Kidney (tissue), 14 donors: ENCODE data around the gene SLC18B1. TPM values are rescaled to one million over a fixed set of nuclear protein-coding genes. Genes with fewer than 3 reads are reported as not detected.

Experiments used
- DNase-seq, 5 donors: peaks; one replicate each; pipeline ENCODE4 v3.0.0-alpha.2; 2013 to 2020
- FAIRE-seq: peaks from 2 replicates; lab custom pipeline; 2012; peaks lifted over from hg19 to GRCh38; lab: Jason Lieb, UNC
- H3K27ac ChIP-seq, 2 donors: one replicate each; pipeline ENCODE4 v1.7.0; 2013; ENCODE audit warnings: low read depth in 2 of 2, low read length in 2 of 2, inconsistent platforms in 1 of 2
- H3K27me3 ChIP-seq: one replicate; pipeline ENCODE4 v1.7.1; 2013; ENCODE audit warnings: low read length, inconsistent platforms; ENCODE audit not compliant: control insufficient read depth, insufficient read depth
- H3K36me3 ChIP-seq, 3 donors: one replicate each; pipeline versions ENCODE4 v1.7.0 to v1.7.1; 2013; ENCODE audit warnings: low read length in 3 of 3, control low read depth in 1 of 3, inconsistent platforms in 1 of 3; ENCODE audit not compliant: insufficient read depth in 3 of 3, control insufficient read depth in 2 of 3
- H3K4me1 ChIP-seq, 3 donors: one replicate each; pipeline versions ENCODE4 v1.7.0 to v1.7.1; 2013; ENCODE audit warnings: low read length in 3 of 3, inconsistent platforms in 1 of 3, low read depth in 1 of 3; ENCODE audit not compliant: control insufficient read depth in 2 of 3, insufficient read depth in 2 of 3
- H3K4me3 ChIP-seq, 3 donors: one replicate each; pipeline versions ENCODE4 v1.7.0 to v1.8.1; 2013; ENCODE audit warnings: low read length in 3 of 3, control low read depth in 1 of 3, inconsistent platforms in 1 of 3
- H3K9ac ChIP-seq, 3 donors: one replicate each; pipeline versions ENCODE4 v1.7.0 to v1.7.1; 2013; ENCODE audit warnings: low read length in 3 of 3, control low read depth in 1 of 3, inconsistent platforms in 1 of 3
- H3K9me3 ChIP-seq, 3 donors: one replicate each; pipeline versions ENCODE4 v1.7.0 to v1.7.1; 2013; ENCODE audit warnings: low read length in 3 of 3, control low read depth in 1 of 3, inconsistent platforms in 1 of 3; ENCODE audit not compliant: control insufficient read depth in 2 of 3, insufficient read depth in 1 of 3
- intact Hi-C: fragments of 100-400 bp; cut with DNase I; formaldehyde crosslinking; loops from one replicate; pipeline ENCODE4 v1.11.1; 2022
- polyA plus RNA-seq: library from polyadenylated mRNA; stranded (reverse); fragments of 350-450 nt; fragmentation: Illumina TruSeq; extraction: RNeasy Lipid Tissue Mini Kit (QIAGEN cat#74804); gene quantifications from one replicate; pipeline ENCODE4 v1.2.3, GENCODE V29; 2014; ENCODE audit warnings: low read depth, low replicate concordance; ENCODE audit not compliant: insufficient read depth
- total RNA-seq: library from RNA; stranded (reverse); fragmentation: NEBNext Ultra II Directional; extraction: Animal tissue kit (Norgen Biotek cat#: 25700); gene quantifications from one replicate; pipeline ENCODE4 v1.2.1, GENCODE V29; 2021
- TF ChIP-seq, protein P1 (sequence below): IDR thresholded peaks from 3 replicates; pipeline ENCODE4 v1.5.1; 2012; ENCODE audit warnings: mild to moderate bottlenecking, moderate library complexity, borderline replicate concordance; ENCODE audit not compliant: insufficient read depth; ENCODE audit errors: extremely low read depth
- donor health status: control.
- donor health status: control.
- donor health status: control.
- donor health status: control.
- donor health status: control.
- donor health status: DM: yes; HTN: yes; CAD: no.
- donor health status: Normal renal cell carcinoma (clear cell type).

Gene SLC18B1
- total and polyA plus RNA-seq, 2 donors from 2014 or later, result 16.9 to 17.2 TPM

DNA sequence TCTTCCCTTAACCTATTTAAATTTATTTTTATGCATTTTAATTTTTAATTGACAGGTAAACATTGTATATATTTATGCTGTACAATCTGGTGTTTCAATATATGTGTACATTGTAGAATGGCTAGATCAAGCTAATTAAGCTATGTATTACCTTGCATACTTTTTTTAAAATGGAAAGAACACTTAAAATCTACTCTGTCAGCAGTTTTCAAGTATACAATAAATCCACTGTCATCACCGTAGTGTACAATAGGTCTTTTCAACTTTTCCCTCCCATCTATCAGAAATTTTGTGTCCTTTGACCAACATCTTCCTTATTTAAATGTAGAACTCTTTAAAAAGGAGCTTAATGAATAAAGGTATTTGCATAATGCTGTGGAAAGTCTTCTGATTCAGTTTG is 43.5 kb upstream of the SLC18B1 start:
- Histone ChIP-seq H3K9ac (no peak overlapping the region), H3K4me3 (no peak overlapping the region), H3K9me3 (no peaks in the 10 kb centered on the region), H3K4me1 (peaks cover 0 to 2% (median 0%) of the 10 kb centered on the region in 3 donors), H3K36me3 (no peaks in the 10 kb centered on the region), H3K27ac (no peak overlapping the region), H3K27me3 (no peaks in the 10 kb centered on the region)
- intact Hi-C loops, result no loop called here
- no peak for FAIRE-seq
- TF ChIP-seq, protein P1, sequence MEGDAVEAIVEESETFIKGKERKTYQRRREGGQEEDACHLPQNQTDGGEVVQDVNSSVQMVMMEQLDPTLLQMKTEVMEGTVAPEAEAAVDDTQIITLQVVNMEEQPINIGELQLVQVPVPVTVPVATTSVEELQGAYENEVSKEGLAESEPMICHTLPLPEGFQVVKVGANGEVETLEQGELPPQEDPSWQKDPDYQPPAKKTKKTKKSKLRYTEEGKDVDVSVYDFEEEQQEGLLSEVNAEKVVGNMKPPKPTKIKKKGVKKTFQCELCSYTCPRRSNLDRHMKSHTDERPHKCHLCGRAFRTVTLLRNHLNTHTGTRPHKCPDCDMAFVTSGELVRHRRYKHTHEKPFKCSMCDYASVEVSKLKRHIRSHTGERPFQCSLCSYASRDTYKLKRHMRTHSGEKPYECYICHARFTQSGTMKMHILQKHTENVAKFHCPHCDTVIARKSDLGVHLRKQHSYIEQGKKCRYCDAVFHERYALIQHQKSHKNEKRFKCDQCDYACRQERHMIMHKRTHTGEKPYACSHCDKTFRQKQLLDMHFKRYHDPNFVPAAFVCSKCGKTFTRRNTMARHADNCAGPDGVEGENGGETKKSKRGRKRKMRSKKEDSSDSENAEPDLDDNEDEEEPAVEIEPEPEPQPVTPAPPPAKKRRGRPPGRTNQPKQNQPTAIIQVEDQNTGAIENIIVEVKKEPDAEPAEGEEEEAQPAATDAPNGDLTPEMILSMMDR, result no peak
- no peak for DNase-seq

DNA sequence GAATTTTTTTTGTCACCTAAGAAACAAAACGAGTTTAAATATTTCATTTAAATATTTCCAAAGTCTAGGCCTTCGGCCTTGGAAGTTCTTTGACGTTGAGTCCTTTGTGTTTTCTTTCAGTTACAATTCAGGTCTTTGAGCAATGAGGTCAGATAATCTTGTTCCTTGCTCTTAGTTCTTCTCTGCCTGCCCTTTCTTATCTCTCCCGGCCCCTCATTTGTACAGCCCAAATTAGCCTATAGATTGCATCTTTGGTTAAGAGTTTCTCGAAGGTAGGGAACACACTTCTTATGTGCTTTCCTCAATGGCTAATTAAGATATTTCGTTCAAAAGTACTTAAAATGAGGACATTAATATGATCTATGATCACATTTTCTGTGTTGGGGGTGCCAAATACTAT is 34.5 kb upstream of the SLC18B1 start:
- Histone ChIP-seq H3K9me3 (no peaks in the 10 kb centered on the region), H3K4me3 (no peak overlapping the region), H3K36me3 (no peaks in the 10 kb centered on the region), H3K27ac (no peak overlapping the region), H3K27me3 (no peaks in the 10 kb centered on the region), H3K9ac (no peak overlapping the region), H3K4me1 (peaks cover 0 to 2% (median 0%) of the 10 kb centered on the region in 3 donors)
- TF ChIP-seq, protein P1, result no peak
- intact Hi-C loops, result no loop called here
- DNase-seq (no peak), FAIRE-seq (no peak)

- Histone ChIP-seq H3K27ac (no peak overlapping the region), H3K27me3 (no peaks in the 10 kb centered on the region), H3K9ac (no peak overlapping the region), H3K9me3 (no peaks in the 10 kb centered on the region), H3K4me3 (no peak overlapping the region), H3K36me3 (no peaks in the 10 kb centered on the region), H3K4me1 (peaks cover 0 to 2% (median 0%) of the 10 kb centered on the region in 3 donors)
- intact Hi-C loops, result no loop called here
- TF ChIP-seq, protein P1, result peak; percentile 42
- peak in 3 of 5 donors; percentile 19 to 88 (median 76) for DNase-seq
- no peak for FAIRE-seq
Measured at GRCh38 chr6:132830334-132830751, 31.9 kb upstream of the SLC18B1 start.
